A549 (cell line): ENCODE data around the gene TCN1.

Experiments
- BCL3 ChIP-seq: fragments of >200 bp; sonication (Bioruptor Twin); formaldehyde crosslinking; IDR thresholded peaks from 3 replicates; pipeline ENCODE4 v1.6.1; 2016
- CHD2 ChIP-seq: fragments of 150-350 bp; IDR thresholded peaks from 2 replicates; pipeline ENCODE4 v1.6.1; 2014; ENCODE audit warnings: low read length; ENCODE audit not compliant: partially characterized antibody
- CHD4 ChIP-seq: fragments of 200-600 bp; sonication (generic); IDR thresholded peaks from 2 replicates; pipeline ENCODE4 v1.6.1; 2016; ENCODE audit warnings: antibody characterized with exemption, mild to moderate bottlenecking, borderline replicate concordance
- CTCF ChIP-seq: fragments of >200 bp; sonication (Bioruptor Twin); formaldehyde crosslinking; IDR thresholded peaks from 3 replicates; pipeline ENCODE4 v1.5.1; 2016
- HEYL ChIP-seq: fragments of 250-450 bp; sonication (Bioruptor Pico); IDR thresholded peaks from 2 replicates; pipeline ENCODE4 v1.8.0; 2021; ENCODE audit warnings: mild to moderate bottlenecking, moderate library complexity
- HMGXB4 ChIP-seq: fragments of 250-450 bp; sonication (Bioruptor Pico); IDR thresholded peaks from 2 replicates; pipeline ENCODE4 v1.5.0; 2021; ENCODE audit warnings: mild to moderate bottlenecking, moderate library complexity, borderline replicate concordance
- JUN ChIP-seq, 2 experiments: fragments of >200 bp; sonication (Bioruptor Twin); formaldehyde crosslinking; IDR thresholded peaks; 2 replicates in 1 of 2; 3 replicates in 1 of 2; pipeline ENCODE4 v1.6.1; 2016 to 2017
- MAFK ChIP-seq: fragments of 450-650 bp; IDR thresholded peaks from 2 replicates; pipeline ENCODE4 v1.6.1; 2014; ENCODE audit not compliant: partially characterized antibody
- MAX ChIP-seq: IDR thresholded peaks from 2 replicates; pipeline ENCODE4 v1.6.1; 2012
- POLR2A ChIP-seq: IDR thresholded peaks from 2 replicates; pipeline ENCODE4 v1.6.1; 2012; ENCODE audit warnings: mild to moderate bottlenecking, low read length
- RAD21 ChIP-seq, 2 experiments: fragments of >200 bp in 1 of 2; sonication (Bioruptor Twin) in 1 of 2; formaldehyde crosslinking in 1 of 2; IDR thresholded peaks in 1 of 2; conservative IDR thresholded peaks in 1 of 2; 2 replicates in 1 of 2; 3 replicates in 1 of 2; pipeline ENCODE4 v1.6.1; 2012 to 2018; ENCODE audit warnings: inconsistent platforms in 1 of 2
- REST ChIP-seq: fragments of 200-600 bp; sonication (generic); IDR thresholded peaks from 2 replicates; pipeline ENCODE4 v1.6.1; 2016; ENCODE audit warnings: antibody characterized with exemption, mild to moderate bottlenecking, moderate library complexity
- ZC3H11A ChIP-seq: fragments of 450-650 bp; IDR thresholded peaks from 2 replicates; pipeline ENCODE4 v1.6.1; 2014; ENCODE audit warnings: antibody characterized with exemption, mild to moderate bottlenecking
- ZNF302 ChIP-seq: fragments of 250-450 bp; sonication (Bioruptor Pico); IDR thresholded peaks from 2 replicates; pipeline ENCODE4 v1.9.0; 2021; ENCODE audit warnings: inconsistent platforms, mild to moderate bottlenecking, moderate library complexity

GRCh38 chr11:59866397-59866796 lies at the start of gene TCN1:
- TF ChIP-seq POLR2A = no peak
- no peak for TF ChIP-seq REST
- no peak for TF ChIP-seq CTCF
- TF ChIP-seq CHD4 = no peak
- TF ChIP-seq RAD21 (conservative IDR thresholded peaks at IDR 0.05 in 1 of 2, IDR thresholded peaks at IDR 0.05 in 1 of 2) = no peak
- no peak for TF ChIP-seq MAX
- TF ChIP-seq HMGXB4 (CRISPR knock-in tag) = no peak
- TF ChIP-seq ZC3H11A = no peak
- no peak for TF ChIP-seq ZNF302 (CRISPR knock-in tag)
- no peak for TF ChIP-seq JUN (IDR thresholded peaks at IDR 0.05)
- TF ChIP-seq HEYL (CRISPR knock-in tag) = no peak
- TF ChIP-seq BCL3 = no peak
- TF ChIP-seq CHD2 = no peak
- TF ChIP-seq MAFK = no peak
